ENCODE results near the gene ZRANB2. TPM values are rescaled to one million over a fixed set of nuclear protein-coding genes. Genes with fewer than 3 reads are reported as not detected.

Gene ZRANB2, protein sequence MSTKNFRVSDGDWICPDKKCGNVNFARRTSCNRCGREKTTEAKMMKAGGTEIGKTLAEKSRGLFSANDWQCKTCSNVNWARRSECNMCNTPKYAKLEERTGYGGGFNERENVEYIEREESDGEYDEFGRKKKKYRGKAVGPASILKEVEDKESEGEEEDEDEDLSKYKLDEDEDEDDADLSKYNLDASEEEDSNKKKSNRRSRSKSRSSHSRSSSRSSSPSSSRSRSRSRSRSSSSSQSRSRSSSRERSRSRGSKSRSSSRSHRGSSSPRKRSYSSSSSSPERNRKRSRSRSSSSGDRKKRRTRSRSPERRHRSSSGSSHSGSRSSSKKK
- total RNA-seq (2022; extraction: Qiagen RNA extraction; ENCODE audit: low read depth): 20.2 to 30.7 TPM (median 25.0 TPM) in 5 replicates

GRCh38 chr1:71080739-71081696, at the start of gene ZRANB2:
Gene ZRANB2, minus strand, starts transcription at chr1:71081035. Its CDS starts 40 bp downstream, at chr1:71080995.

DNA sequence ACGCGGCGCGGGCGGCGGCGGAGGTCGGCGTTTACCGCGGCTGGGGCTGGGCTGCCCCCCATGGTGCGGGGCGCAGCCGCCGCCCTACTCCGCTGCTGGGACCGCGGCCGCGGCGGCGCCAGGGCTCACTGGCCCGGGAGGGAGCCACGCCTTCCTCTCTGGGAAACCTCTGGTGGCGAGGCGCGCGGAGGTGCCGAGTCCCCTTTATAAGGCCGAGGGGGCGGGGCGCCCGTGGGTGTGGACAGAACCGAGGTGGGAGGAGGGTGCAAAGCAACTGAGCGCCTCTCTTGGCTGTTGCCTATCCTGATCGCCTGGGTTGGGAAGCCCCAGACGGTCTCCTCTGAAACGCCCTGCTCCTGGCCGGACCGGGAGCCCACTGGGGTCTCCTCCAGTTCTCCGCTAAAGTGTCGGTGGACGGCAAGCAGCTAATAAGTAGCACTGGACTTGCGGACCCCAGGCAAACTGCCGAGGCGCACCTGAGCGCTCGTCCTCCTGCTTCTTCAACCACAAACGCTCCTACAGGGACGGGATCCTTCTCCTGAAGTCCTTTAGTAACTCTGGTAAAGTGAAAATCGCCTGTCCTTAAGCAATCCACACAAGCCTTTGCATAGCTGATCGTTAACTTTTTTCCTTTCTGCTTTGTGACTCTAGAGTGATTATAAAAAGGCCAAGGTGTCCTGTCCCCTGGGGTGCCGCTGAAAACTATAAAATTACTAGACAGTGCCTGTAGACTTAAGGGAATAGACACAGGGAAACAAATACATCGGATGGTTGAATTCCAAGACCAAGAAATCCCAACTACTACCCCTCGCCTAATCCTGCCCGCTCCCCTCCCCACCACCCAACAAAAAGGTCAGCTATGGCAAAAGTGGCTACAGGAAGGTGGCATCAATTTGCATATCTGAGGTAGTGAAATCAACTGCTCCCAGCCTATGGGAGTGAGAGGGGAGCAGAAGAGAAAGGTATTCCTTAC, 32.9 kb downstream of the ZRANB2 start, which contains the start of gene PTGER3:
Gene PTGER3 (minus strand): TSS at position 182 of the 973 bp plus-strand sequence. CDS start 239 bp downstream, outside the sequence.

Other genes starting within 250 kb of the ZRANB2 start
- not detected in 5 replicates for gene PTGER3, start 33.2 kb downstream of the ZRANB2 start, total RNA-seq (2022; extraction: Qiagen RNA extraction; ENCODE audit: low read depth)